Cortex of kidney (tissue), 1 donor: ENCODE measurements around the gene CDC73.
"Not testable (repeated sequence)": the region's sequence is repeated elsewhere in the genome, so short reads cannot be mapped to it uniquely, and the experiment has no call there.

Experiments used
- DNase-seq: peaks from one replicate; lab custom pipeline; 2025; lab: John Stamatoyannopoulos, UW

CDC73 gene

GRCh38 chr1:193114485-193115095 lies 7.2 kb upstream of the CDC73 start:
- DNase-seq: no peak

- no peak for DNase-seq
These were observed 6.1 kb upstream of the CDC73 start for GRCh38 chr1:193115629-193116227.

GRCh38 chr1:193117167-193117566 lies 4.7 kb upstream of the CDC73 start:
- not testable (repeated sequence) for DNase-seq

- no peak for DNase-seq
These were observed 3.6 kb upstream of the CDC73 start for GRCh38 chr1:193118194-193118593.

GRCh38 chr1:193118803-193119730 lies 2.8 kb upstream of the CDC73 start:
- no peak for DNase-seq

DNA sequence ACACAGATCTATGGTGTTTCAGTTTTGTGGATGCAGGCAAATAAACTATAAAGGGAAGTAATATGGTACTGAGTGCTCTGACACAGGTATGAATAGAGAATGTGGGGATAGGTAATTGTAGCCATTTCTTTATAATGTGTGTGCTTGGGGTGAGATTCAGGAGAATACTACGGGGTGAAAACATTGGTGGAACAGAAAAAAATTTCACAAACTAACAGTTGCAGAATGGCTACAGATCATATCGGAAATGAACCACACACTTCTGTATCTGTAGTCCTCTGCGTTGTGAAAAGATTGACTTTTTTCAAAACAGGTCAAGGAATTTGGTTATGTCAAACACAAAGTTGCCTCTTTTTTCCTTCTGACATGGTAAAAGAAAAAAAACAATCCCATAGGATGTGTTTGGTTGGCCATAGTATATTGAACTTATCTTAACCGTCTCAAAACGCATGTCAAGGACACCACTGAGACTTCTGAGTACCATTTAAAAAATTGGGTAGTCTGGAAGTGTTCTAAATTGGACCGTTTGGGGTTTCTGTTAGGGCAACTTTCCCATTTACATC lies 1.1 kb upstream of the CDC73 start:
- DNase-seq: no peak

- DNase-seq: no peak
These were observed 1.9 kb downstream of the CDC73 start for GRCh38 chr1:193123751-193124150.

- no peak for DNase-seq
These were observed 3.5 kb downstream of the CDC73 start for GRCh38 chr1:193125369-193125768.

DNA sequence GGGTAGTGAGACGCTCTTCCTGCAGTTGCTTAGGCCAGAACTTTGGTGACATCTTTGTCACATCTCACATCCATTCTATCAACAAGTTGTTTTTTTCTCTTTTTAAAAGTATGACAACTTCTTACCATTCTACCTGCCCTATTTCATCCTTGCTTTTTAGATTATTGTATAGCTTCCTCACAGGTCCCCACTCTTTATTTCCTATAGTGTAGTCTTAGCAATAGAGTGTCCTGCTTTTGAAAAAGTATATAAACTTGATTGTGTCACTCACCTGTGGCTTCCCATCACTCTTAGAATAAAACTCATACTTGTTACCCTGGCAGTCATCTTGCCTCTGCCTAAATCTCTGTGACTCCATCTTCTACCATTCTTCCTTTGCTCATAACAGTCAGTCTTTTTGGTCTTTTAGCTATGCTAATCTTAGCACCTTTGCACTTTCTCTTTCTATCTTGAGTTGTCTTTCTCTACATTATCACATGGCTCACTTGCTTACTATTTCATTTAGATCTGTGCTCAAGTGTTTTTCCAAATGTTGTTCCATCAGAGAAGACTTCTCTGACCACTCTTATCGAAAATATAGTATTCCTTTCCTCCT lies 9.5 kb downstream of the CDC73 start:
- DNase-seq: no peak

- no peak for DNase-seq
These were observed 18.4 kb downstream of the CDC73 start for GRCh38 chr1:193140254-193140653.

GRCh38 chr1:193141804-193142203 lies 20.0 kb downstream of the CDC73 start:
- no peak for DNase-seq

GRCh38 chr1:193142409-193142808 lies 20.6 kb downstream of the CDC73 start:
- no peak for DNase-seq

- no peak for DNase-seq
These were observed 21.5 kb downstream of the CDC73 start for GRCh38 chr1:193143285-193143684.

DNA sequence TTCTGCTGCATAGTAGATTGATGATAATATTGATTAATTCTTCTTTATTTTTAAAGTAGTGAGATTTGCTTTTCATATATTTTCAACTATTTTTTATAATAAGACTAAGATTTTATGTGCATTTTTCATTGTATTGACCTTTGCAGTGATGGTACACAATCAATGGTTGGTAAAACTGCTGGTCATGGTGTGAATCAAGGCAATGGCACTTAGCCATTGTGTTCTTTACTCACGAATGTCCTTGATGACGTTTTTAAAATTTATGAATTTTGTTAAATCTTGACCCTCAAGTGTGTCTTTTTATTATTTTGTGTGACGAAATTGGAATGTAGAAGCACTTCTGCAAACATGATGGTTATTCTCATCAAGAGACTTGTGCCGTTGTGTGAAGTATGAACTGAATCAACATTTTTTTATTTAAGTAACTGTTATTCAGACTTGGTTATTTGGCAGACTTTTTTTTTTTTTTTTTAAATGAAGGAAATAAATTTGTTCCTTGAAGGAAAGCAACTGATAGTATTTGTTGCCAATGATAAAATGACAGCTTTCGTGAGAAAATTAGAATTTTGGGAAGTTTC lies 22.6 kb downstream of the CDC73 start:
- no peak for DNase-seq

GRCh38 chr1:193144999-193145398 lies 23.2 kb downstream of the CDC73 start:
- DNase-seq: no peak

GRCh38 chr1:193156117-193156821 lies 34.4 kb downstream of the CDC73 start:
- DNase-seq: no peak

- no peak for DNase-seq
These were observed 35.0 kb downstream of the CDC73 start for GRCh38 chr1:193156822-193157142.

DNA sequence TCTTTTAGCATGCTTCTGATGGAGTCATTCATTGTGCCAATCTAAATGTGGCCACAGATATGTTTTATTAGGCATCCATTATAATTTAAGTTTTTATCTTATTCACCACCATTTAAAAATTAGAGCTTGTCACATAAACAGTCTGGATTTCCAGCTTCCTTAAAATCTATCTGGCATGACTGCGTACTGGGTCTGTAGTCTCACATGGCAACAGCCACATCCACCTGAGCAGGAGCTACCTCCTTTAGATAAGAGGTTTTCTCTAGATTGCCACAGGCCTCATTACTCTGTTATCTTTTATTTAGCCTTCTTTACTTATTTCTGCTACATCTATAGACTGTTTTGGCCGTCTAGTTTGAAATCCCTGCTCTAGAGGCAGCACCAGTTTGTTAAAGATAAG lies 35.5 kb downstream of the CDC73 start:
- DNase-seq: no peak

GRCh38 chr1:193176113-193176512 lies 54.3 kb downstream of the CDC73 start:
- DNase-seq: no peak

GRCh38 chr1:193176788-193177187 lies 55.0 kb downstream of the CDC73 start:
- no peak for DNase-seq

DNA sequence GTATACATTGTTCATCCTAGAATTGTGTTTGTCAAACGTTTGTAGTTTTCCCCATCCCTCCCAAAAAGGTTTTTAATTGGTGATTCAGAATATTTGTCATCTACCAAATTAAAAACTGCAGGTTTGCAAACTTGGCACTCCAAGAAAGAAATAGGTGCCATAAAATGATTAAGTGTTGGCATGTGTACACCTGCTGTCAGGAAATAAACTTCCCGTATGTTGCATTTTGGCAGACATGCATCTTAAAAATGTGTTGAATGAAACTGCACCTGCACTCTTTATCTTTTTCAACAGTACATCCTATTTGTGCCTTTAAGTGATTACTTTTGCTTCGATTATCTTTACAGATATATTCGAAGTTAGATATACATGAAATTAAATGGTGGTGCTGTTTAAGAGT lies 57.3 kb downstream of the CDC73 start:
- no peak for DNase-seq
